Kidney (tissue), 14 donors: ENCODE data around the gene KCNQ1. TPM values are rescaled to one million over a fixed set of nuclear protein-coding genes. Genes with fewer than 3 reads are reported as not detected.

Source experiments
- DNase-seq, 5 donors: peaks; one replicate each; pipeline ENCODE4 v3.0.0-alpha.2; 2013 to 2020
- FAIRE-seq: peaks from 2 replicates; lab custom pipeline; 2012; peaks lifted over from hg19 to GRCh38; lab: Jason Lieb, UNC
- H3K27ac ChIP-seq, 2 donors: one replicate each; pipeline ENCODE4 v1.7.0; 2013; ENCODE audit warnings: low read depth in 2 of 2, low read length in 2 of 2, inconsistent platforms in 1 of 2
- H3K27me3 ChIP-seq: one replicate; pipeline ENCODE4 v1.7.1; 2013; ENCODE audit warnings: low read length, inconsistent platforms; ENCODE audit not compliant: control insufficient read depth, insufficient read depth
- H3K36me3 ChIP-seq, 3 donors: one replicate each; pipeline versions ENCODE4 v1.7.0 to v1.7.1; 2013; ENCODE audit warnings: low read length in 3 of 3, control low read depth in 1 of 3, inconsistent platforms in 1 of 3; ENCODE audit not compliant: insufficient read depth in 3 of 3, control insufficient read depth in 2 of 3
- H3K4me1 ChIP-seq, 3 donors: one replicate each; pipeline versions ENCODE4 v1.7.0 to v1.7.1; 2013; ENCODE audit warnings: low read length in 3 of 3, inconsistent platforms in 1 of 3, low read depth in 1 of 3; ENCODE audit not compliant: control insufficient read depth in 2 of 3, insufficient read depth in 2 of 3
- H3K4me3 ChIP-seq, 3 donors: one replicate each; pipeline versions ENCODE4 v1.7.0 to v1.8.1; 2013; ENCODE audit warnings: low read length in 3 of 3, control low read depth in 1 of 3, inconsistent platforms in 1 of 3
- H3K9ac ChIP-seq, 3 donors: one replicate each; pipeline versions ENCODE4 v1.7.0 to v1.7.1; 2013; ENCODE audit warnings: low read length in 3 of 3, control low read depth in 1 of 3, inconsistent platforms in 1 of 3
- H3K9me3 ChIP-seq, 3 donors: one replicate each; pipeline versions ENCODE4 v1.7.0 to v1.7.1; 2013; ENCODE audit warnings: low read length in 3 of 3, control low read depth in 1 of 3, inconsistent platforms in 1 of 3; ENCODE audit not compliant: control insufficient read depth in 2 of 3, insufficient read depth in 1 of 3
- CTCF ChIP-seq: IDR thresholded peaks from 3 replicates; pipeline ENCODE4 v1.5.1; 2012; ENCODE audit warnings: mild to moderate bottlenecking, moderate library complexity, borderline replicate concordance; ENCODE audit not compliant: insufficient read depth; ENCODE audit errors: extremely low read depth
- intact Hi-C: fragments of 100-400 bp; cut with DNase I; formaldehyde crosslinking; loops from one replicate; pipeline ENCODE4 v1.11.1; 2022
- polyA plus RNA-seq: library from polyadenylated mRNA; stranded (reverse); fragments of 350-450 nt; fragmentation: Illumina TruSeq; extraction: RNeasy Lipid Tissue Mini Kit (QIAGEN cat#74804); gene quantifications from one replicate; pipeline ENCODE4 v1.2.3, GENCODE V29; 2014; ENCODE audit warnings: low read depth, low replicate concordance; ENCODE audit not compliant: insufficient read depth
- total RNA-seq: library from RNA; stranded (reverse); fragmentation: NEBNext Ultra II Directional; extraction: Animal tissue kit (Norgen Biotek cat#: 25700); gene quantifications from one replicate; pipeline ENCODE4 v1.2.1, GENCODE V29; 2021
- donor health status: control.
- donor health status: control.
- donor health status: control.
- donor health status: control.
- donor health status: control.
- donor health status: DM: yes; HTN: yes; CAD: no.
- donor health status: Normal renal cell carcinoma (clear cell type).

KCNQ1 gene
- total and polyA plus RNA-seq, 2 donors from 2014 or later, result 45.5 to 49.4 TPM

- DNase-seq, result peak in 1 of 5 donors; percentile 22
- no peaks in the 10 kb centered on the region for H3K27me3 ChIP-seq
- no peak overlapping the region for H3K27ac ChIP-seq
- peaks cover 0 to 11% (median 5%) of the 10 kb centered on the region in 3 donors for H3K4me1 ChIP-seq
- H3K9me3 ChIP-seq, result no peaks in the 10 kb centered on the region
- no peak for TF ChIP-seq CTCF
- H3K9ac ChIP-seq, result no peak overlapping the region
- peaks cover 0 to 5% (median 2%) of the 10 kb centered on the region in 3 donors for H3K36me3 ChIP-seq
- intact Hi-C loops, result no loop called here
- H3K4me3 ChIP-seq, result no peak overlapping the region
- FAIRE-seq, result no peak
Observed at GRCh38 chr11:2670541-2671100, 225.8 kb downstream of the KCNQ1 start.

GRCh38 chr11:2671748-2672147 lies 226.9 kb downstream of the KCNQ1 start:
- Histone ChIP-seq H3K27me3 (no peaks in the 10 kb centered on the region), H3K9me3 (no peaks in the 10 kb centered on the region), H3K4me3 (no peak overlapping the region), H3K27ac (no peak overlapping the region), H3K9ac (no peak overlapping the region), H3K4me1 (peaks cover 0 to 11% (median 5%) of the 10 kb centered on the region in 3 donors), H3K36me3 (peaks cover 0 to 5% (median 2%) of the 10 kb centered on the region in 3 donors)
- no peak for TF ChIP-seq CTCF
- FAIRE-seq, result no peak
- intact Hi-C loops, result no loop called here
- DNase-seq, result peak in 1 of 5 donors; percentile 20

DNA sequence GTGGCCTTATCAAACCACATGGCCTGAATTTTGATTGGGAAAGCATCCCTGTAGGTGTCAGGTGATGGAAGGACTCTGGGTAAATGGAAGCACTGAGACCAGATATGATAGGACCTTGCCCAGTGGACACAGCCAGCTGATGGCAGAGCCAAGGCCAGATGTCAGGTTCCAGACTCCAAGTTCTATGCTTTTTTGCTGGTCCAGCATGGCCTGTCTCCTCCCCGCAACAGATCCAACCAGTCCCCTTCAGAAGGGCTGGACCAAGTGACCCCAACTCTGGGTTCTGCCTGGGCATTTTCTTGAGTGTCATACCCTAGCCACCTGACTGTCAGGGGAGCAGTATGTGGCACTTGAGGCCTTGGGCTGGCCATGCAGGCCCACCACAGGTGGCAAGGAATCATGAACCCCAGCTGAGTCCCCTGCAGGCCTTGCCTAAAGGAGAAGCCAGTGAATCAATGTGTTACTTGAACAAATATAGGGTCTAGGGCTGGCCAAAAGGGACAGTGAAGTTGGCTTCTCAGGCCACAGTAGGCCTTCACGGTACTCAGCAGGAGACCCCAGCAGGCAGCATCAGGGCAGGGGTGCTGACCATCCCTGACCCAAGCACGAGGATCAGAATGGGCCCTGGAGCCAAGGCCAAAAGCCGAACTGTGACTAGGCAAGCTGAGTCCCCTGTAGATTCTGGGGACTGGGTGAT lies 227.9 kb downstream of the KCNQ1 start:
- no peak for FAIRE-seq
- no peak for TF ChIP-seq CTCF
- peak in 2 of 5 donors; percentile 20 to 22 for DNase-seq
- intact Hi-C loops, result no loop called here
- Histone ChIP-seq H3K9me3 (no peaks in the 10 kb centered on the region), H3K4me1 (peaks cover 0 to 11% (median 5%) of the 10 kb centered on the region in 3 donors), H3K36me3 (peaks cover 0 to 5% (median 2%) of the 10 kb centered on the region in 3 donors), H3K27me3 (no peaks in the 10 kb centered on the region), H3K27ac (no peak overlapping the region), H3K9ac (no peak overlapping the region), H3K4me3 (no peak overlapping the region)
